Adrenal gland (tissue), 12 donors: ENCODE measurements around the gene MIPOL1. TPM values are rescaled to one million over a fixed set of nuclear protein-coding genes. Genes with fewer than 3 reads are reported as not detected.

ENCODE experiments used
- DNase-seq, 7 donors: peaks; one replicate each; pipeline ENCODE4 v3.0.0-alpha.2; 2019 to 2020
- H3K27ac ChIP-seq, 5 donors: fragments of 200-600 bp; sonication (generic) in 4 of 5; 1 replicate in 3 of 5; 2 replicates in 2 of 5; pipeline versions ENCODE4 v1.5.1 to v1.8.0; 2016 to 2020; ENCODE audit warnings: mild to moderate bottlenecking in 1 of 5
- H3K27me3 ChIP-seq: fragments of 200-600 bp; 2 replicates; pipeline ENCODE4 v1.8.0; 2021
- H3K36me3 ChIP-seq, 2 donors: fragments of 200-600 bp; replicated peaks in 1 of 2; 1 replicate in 1 of 2; 2 replicates in 1 of 2; pipeline versions ENCODE4 v1.5.1 to v1.8.0; 2018 to 2022
- H3K4me1 ChIP-seq, 2 donors: fragments of 200-600 bp; replicated peaks in 1 of 2; 1 replicate in 1 of 2; 2 replicates in 1 of 2; pipeline versions ENCODE4 v1.5.1 to v1.8.0; 2018 to 2021
- H3K4me3 ChIP-seq, 4 donors: fragments of 200-600 bp; sonication (generic) in 3 of 4; one replicate each; pipeline ENCODE4 v1.5.1; 2016 to 2018
- H3K9me3 ChIP-seq, 3 donors: fragments of 200-600 bp; sonication (generic) in 1 of 3; replicated peaks in 1 of 3; 1 replicate in 2 of 3; 2 replicates in 1 of 3; pipeline versions ENCODE4 v1.5.1 to v1.8.0; 2016 to 2021
- POLR2A ChIP-seq, 2 donors: fragments of 450-650 bp; IDR thresholded peaks; one replicate each; pipeline ENCODE4 v1.6.1; 2017; ENCODE audit warnings: antibody characterized with exemption in 2 of 2, mild to moderate bottlenecking in 2 of 2, moderate library complexity in 1 of 2
- WGBS, 4 donors: extraction: QIAGEN DNeasy Blood & Tissue Kit in 2 of 4; methylation state at CpG; one replicate each; pipeline versions ENCODE4 v1.1.5 to v1.1.7; 2013 to 2017; 5-methylcytosine and 5-hydroxymethylcytosine counted together
- intact Hi-C, 2 donors: fragments of 100-400 bp; cut with DNase I; formaldehyde crosslinking; loops; one replicate each; pipeline versions ENCODE4 v1.14.1 to v1.15.0; 2022 to 2023
- polyA plus RNA-seq, 3 donors: library from polyadenylated mRNA; stranded (reverse); fragments of 200-250 nt in 2 of 3; fragments of 350-450 nt in 1 of 3; fragmentation: Illumina TruSeq in 1 of 3; extraction: RNeasy Lipid Tissue Mini Kit (QIAGEN cat#74804) in 1 of 3; gene quantifications; one replicate each; pipeline ENCODE4 v1.2.3, GENCODE V29; 2013 to 2014
- total RNA-seq, 9 donors: library from RNA; depleted of rRNA in 4 of 9; stranded (reverse); fragments of >200 nt in 4 of 9; fragments of 120-200 nt in 1 of 9; fragmentation: NEBNext Ultra II Directional in 1 of 9; extraction: Animal tissue kit (Norgen Biotek cat#: 25700) in 1 of 9; gene quantifications; one replicate each; pipeline versions ENCODE4 v1.1.0 to v1.2.4, GENCODE V29; 2013 to 2023
- TF ChIP-seq, protein P1 (sequence below), 6 experiments: fragments of 450-650 bp in 4 of 6; fragments of 200-600 bp in 2 of 6; sonication (generic) in 1 of 6; IDR thresholded peaks; 1 replicate in 5 of 6; 2 replicates in 1 of 6; pipeline versions ENCODE4 v1.5.1 to v1.8.0; 2016 to 2021; ENCODE audit warnings: antibody characterized with exemption in 6 of 6, mild to moderate bottlenecking in 2 of 6, moderate library complexity in 1 of 6
- donor health status: healthy with polysubstance abuse.
- donor health status: Bipolar disorder and iron deficiency.
- donor health status: DM: yes; HTN: yes; CAD: no.
- donor health status: DM: no; HTN: no; CAD: no.
- donor health status: DM: no; HTN: no; CAD: no.
- donor health status: DM: yes; HTN: yes; CAD: no.

MIPOL1 gene
- total and polyA plus RNA-seq, 12 donors = 2.6 to 19.1 (median 7.8) TPM

DNA sequence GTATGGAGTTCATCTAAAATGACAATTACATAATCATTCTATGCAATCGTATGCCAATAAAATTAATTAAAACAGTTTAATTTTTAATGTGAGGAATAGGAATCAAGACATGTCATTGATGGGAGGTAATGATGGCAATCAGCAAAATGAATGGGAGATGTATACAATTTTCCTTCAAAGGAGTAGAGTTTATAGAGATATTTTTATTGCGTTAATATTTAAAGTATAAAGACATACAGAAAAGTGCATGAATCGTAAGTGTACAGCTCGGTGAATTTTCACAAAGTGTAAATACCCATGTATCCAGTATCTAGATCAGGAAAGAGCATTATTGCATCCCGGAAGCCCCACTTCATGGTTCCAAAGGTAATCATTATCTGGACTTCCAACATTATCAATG is 1.2 kb downstream of the MIPOL1 start:
- intact Hi-C loops = no loop called here
- TF ChIP-seq POLR2A (IDR thresholded peaks at IDR 0.05) = no peak
- TF ChIP-seq, protein P1, sequence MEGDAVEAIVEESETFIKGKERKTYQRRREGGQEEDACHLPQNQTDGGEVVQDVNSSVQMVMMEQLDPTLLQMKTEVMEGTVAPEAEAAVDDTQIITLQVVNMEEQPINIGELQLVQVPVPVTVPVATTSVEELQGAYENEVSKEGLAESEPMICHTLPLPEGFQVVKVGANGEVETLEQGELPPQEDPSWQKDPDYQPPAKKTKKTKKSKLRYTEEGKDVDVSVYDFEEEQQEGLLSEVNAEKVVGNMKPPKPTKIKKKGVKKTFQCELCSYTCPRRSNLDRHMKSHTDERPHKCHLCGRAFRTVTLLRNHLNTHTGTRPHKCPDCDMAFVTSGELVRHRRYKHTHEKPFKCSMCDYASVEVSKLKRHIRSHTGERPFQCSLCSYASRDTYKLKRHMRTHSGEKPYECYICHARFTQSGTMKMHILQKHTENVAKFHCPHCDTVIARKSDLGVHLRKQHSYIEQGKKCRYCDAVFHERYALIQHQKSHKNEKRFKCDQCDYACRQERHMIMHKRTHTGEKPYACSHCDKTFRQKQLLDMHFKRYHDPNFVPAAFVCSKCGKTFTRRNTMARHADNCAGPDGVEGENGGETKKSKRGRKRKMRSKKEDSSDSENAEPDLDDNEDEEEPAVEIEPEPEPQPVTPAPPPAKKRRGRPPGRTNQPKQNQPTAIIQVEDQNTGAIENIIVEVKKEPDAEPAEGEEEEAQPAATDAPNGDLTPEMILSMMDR (IDR thresholded peaks at IDR 0.05) = no peak
- 87 to 91% (median 90%) methylated on average over 5 of the region's 5 CpGs for WGBS, 4 donors
- H3K36me3 ChIP-seq = no peaks in the 10 kb centered on the region
- no peak for DNase-seq
- peaks cover 0 to 11% of the 10 kb centered on the region in 2 donors for H3K4me1 ChIP-seq
- no peaks in the 10 kb centered on the region for H3K27me3 ChIP-seq
- H3K27ac ChIP-seq = no peak overlapping the region
- no peaks in the 10 kb centered on the region for H3K9me3 ChIP-seq
- H3K4me3 ChIP-seq = peak overlapping the region in 1 of 4 donors; percentile 64

DNA sequence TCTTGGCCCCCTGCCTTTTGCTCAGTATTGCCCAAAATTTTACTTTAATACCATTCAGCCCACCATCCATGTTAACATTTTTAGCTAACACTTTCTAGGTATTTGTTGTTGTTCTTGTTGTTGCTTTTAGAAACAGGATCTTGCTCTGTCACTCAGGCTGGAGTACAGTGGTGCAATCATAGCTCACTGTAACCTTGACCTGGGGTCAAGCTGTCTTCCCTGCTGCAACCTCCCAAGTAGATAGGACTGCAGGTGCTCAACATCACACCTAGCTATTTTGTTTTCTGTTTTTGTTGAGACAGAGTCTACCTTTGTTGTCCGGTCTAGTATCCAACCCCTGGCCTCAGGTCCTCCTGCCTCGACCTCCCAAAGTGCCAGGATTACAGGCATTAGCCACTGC is 4.0 kb downstream of the MIPOL1 start:
- DNase-seq = peak in 1 of 7 donors; percentile 5
- Histone ChIP-seq H3K9me3 (peaks cover 0 to 10% (median 0%) of the 10 kb centered on the region in 3 donors), H3K4me3 (no peak overlapping the region), H3K36me3 (no peaks in the 10 kb centered on the region), H3K4me1 (peaks cover 0 to 11% of the 10 kb centered on the region in 2 donors), H3K27me3 (no peaks in the 10 kb centered on the region), H3K27ac (no peak overlapping the region)
- intact Hi-C loops = no loop called here
- whole genome bisulfite sequencing, 4 donors = 90 to 100% (median 95%) methylated on average over 2 of the region's 2 CpGs
- TF ChIP-seq, protein P1 (IDR thresholded peaks at IDR 0.05) = no peak

DNA sequence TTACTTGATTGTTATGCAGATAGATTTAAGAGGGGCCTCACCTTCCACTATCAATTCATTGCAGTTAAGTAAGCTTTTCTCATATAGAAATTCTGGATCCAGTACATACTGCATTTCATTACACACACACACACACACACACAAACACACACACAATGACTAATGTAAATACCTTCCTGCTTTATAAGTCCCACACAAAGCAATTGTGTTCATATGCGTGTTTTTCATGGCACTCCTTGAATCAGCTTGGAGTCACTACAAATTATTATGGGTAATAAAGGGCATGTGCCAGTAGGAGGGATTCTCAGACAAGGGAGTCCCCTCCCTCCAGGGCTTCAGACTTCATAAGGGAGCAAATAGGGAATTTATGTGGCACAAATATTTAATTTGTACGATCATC is 4.5 kb downstream of the MIPOL1 start:
- intact Hi-C loops = no loop called here
- DNase-seq = no peak
- WGBS, 4 donors = 85 to 100% (median 96%) methylated on average over 2 of the region's 2 CpGs
- H3K36me3 ChIP-seq = no peaks in the 10 kb centered on the region
- no peak for TF ChIP-seq POLR2A (IDR thresholded peaks at IDR 0.05)
- TF ChIP-seq, protein P1 (IDR thresholded peaks at IDR 0.05) = no peak
- no peak overlapping the region for H3K27ac ChIP-seq
- H3K4me1 ChIP-seq = peaks cover 0 to 11% of the 10 kb centered on the region in 2 donors
- no peak overlapping the region for H3K4me3 ChIP-seq
- no peaks in the 10 kb centered on the region for H3K27me3 ChIP-seq
- peaks cover 0 to 10% (median 0%) of the 10 kb centered on the region in 3 donors for H3K9me3 ChIP-seq

DNA sequence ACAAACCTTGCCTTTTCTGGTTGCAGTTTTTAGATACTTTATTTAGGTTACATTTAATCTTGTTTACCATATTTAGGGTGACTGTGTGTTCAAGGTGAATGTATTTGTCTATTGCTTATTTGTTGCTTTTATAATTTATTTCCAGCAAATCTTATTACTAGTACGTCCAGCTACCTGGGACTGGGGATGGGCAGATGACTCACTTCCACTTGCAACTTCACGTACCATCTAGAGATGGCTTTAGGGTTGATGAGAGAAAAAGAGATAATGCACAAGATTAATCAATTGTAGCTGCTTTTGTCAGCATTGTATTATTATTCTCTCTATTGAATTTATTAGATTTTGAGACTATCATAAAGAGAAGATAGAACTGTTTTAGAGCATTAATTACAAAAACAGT is 5.1 kb downstream of the MIPOL1 start:
- Histone ChIP-seq H3K4me1 (peaks cover 0 to 11% of the 10 kb centered on the region in 2 donors), H3K27me3 (no peaks in the 10 kb centered on the region), H3K9me3 (peaks cover 0 to 10% (median 0%) of the 10 kb centered on the region in 3 donors), H3K36me3 (no peaks in the 10 kb centered on the region), H3K4me3 (no peak overlapping the region), H3K27ac (no peak overlapping the region)
- DNase-seq = no peak
- TF ChIP-seq, protein P1 (IDR thresholded peaks at IDR 0.05) = no peak
- TF ChIP-seq POLR2A (IDR thresholded peaks at IDR 0.05) = no peak
- WGBS, 4 donors = 70 to 74% (median 72%) methylated on average over 2 of the region's 2 CpGs
- intact Hi-C loops = no loop called here
